Loucy (cell line): ENCODE measurements around the gene ANKRD35.

ENCODE experiments used
- H2AFZ ChIP-seq: fragments of 200-600 bp; sonication (generic); 2 replicates; pipeline ENCODE4 v1.6.0; 2016; ENCODE audit warnings: antibody characterized with exemption, mild to moderate bottlenecking, low read length, moderate library complexity
- H3F3A ChIP-seq: fragments of 200-600 bp; 2 replicates; pipeline ENCODE4 v1.6.0; 2016; ENCODE audit warnings: antibody characterized with exemption, low read depth, mild to moderate bottlenecking
- H3K27me3 ChIP-seq: fragments of 200-600 bp; sonication (generic); 2 replicates; pipeline ENCODE4 v1.6.1; 2014; ENCODE audit warnings: low read length, mild to moderate bottlenecking; ENCODE audit not compliant: insufficient read depth, poor library complexity, severe bottlenecking
- H3K36me3 ChIP-seq: fragments of 200-600 bp; sonication (generic); 2 replicates; pipeline ENCODE4 v1.6.1; 2016; ENCODE audit warnings: low read length; ENCODE audit not compliant: insufficient read depth
- H3K4me1 ChIP-seq: fragments of 200-600 bp; sonication (generic); 2 replicates; pipeline ENCODE4 v1.5.1; 2014; ENCODE audit warnings: low read length, mild to moderate bottlenecking; ENCODE audit not compliant: insufficient read depth, poor library complexity, severe bottlenecking
- H3K4me2 ChIP-seq: fragments of 200-600 bp; sonication (generic); 2 replicates; pipeline ENCODE4 v1.6.0; 2014; ENCODE audit warnings: antibody characterized with exemption, low read length, low read depth, mild to moderate bottlenecking; ENCODE audit not compliant: poor library complexity, severe bottlenecking
- H3K4me3 ChIP-seq: fragments of 200-600 bp; sonication (generic); 2 replicates; pipeline ENCODE4 v1.5.1; 2014; ENCODE audit warnings: low read length, mild to moderate bottlenecking, mixed read lengths; ENCODE audit not compliant: poor library complexity, severe bottlenecking
- H3K79me2 ChIP-seq: fragments of 200-600 bp; sonication (generic); 2 replicates; pipeline ENCODE4 v1.6.1; 2014; ENCODE audit warnings: low read length; ENCODE audit not compliant: insufficient read depth
- H3K9ac ChIP-seq: fragments of 200-600 bp; sonication (generic); 2 replicates; pipeline ENCODE4 v1.6.0; 2014; ENCODE audit warnings: mild to moderate bottlenecking, low read depth, low read length, moderate library complexity; ENCODE audit not compliant: poor library complexity, severe bottlenecking
- H3K9me2 ChIP-seq: fragments of 200-600 bp; sonication (generic); replicated peaks from 2 replicates; pipeline ENCODE4 v1.6.1; 2016; ENCODE audit warnings: low read depth, low read length, mixed read lengths
- H3K9me3 ChIP-seq: fragments of 200-600 bp; sonication (generic); 2 replicates; pipeline ENCODE4 v1.6.1; 2014; ENCODE audit warnings: mild to moderate bottlenecking, antibody characterized with exemption, low read length, low read depth; ENCODE audit not compliant: insufficient read depth
- H4K20me1 ChIP-seq: fragments of 200-600 bp; sonication (generic); 2 replicates; pipeline ENCODE4 v1.6.0; 2014; ENCODE audit warnings: antibody characterized with exemption, low read length, mild to moderate bottlenecking; ENCODE audit not compliant: insufficient read depth, poor library complexity, severe bottlenecking
- EZH2phosphoT487 ChIP-seq: fragments of 200-600 bp; IDR thresholded peaks from 2 replicates; pipeline ENCODE4 v1.6.1; 2018; ENCODE audit warnings: antibody characterized with exemption, mild to moderate bottlenecking, moderate library complexity, borderline replicate concordance
- TF ChIP-seq, protein P1 (sequence below): fragments of 200-600 bp; sonication (generic); conservative IDR thresholded peaks from 2 replicates; pipeline ENCODE4 v1.5.1; 2014; ENCODE audit warnings: mild to moderate bottlenecking, antibody characterized with exemption, low read length

The ANKRD35 gene

DNA sequence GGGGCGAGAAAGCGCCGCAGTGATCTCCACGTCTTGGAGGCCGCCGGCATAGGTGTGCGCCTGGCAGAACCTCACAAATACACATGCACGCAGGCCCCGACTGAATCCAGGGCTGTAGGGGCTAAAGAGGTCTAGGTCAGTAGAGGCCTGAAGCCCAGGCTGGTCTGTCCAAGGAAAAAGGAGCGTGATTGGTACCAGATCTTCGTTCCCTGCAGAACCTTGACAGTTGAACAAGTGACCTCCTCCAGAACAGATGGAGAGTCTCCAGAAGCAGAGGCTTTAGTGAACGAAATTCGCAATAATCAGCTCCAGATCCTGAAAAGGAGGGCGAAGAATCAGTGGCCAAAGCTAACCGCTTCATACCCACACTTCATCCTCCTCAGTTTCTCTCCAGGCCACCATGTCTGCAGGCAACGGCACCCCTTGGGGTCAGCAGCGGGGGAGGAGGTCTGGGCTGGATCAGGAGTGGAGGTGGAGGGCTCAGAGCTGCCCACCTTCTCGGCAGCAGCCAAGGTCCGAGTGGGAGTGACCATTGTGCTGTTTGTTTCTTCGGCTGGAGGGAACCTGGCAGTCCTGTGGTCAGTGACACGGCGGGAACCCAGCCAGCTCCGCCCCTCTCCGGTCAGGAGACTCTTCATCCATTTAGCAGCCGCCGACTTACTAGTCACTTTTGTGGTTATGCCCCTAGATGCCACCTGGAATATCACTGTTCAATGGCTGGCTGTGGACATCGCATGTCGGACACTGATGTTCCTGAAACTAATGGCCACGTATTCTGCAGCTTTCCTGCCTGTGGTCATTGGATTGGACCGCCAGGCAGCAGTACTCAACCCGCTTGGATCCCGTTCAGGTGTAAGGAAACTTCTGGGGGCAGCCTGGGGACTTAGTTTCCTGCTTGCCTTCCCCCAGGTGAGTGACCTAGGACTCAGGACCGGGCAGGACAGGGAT is 33.6 kb upstream of the ANKRD35 start:
- Histone ChIP-seq H3K4me2 (peak overlapping the region; percentile 86), H3K9me2 (no peaks in the 10 kb centered on the region), H3K4me3 (peak overlapping the region; percentile 99), H3F3A (0 out of 2 replicates have a peak, but pooled peaks cover 9% of the 10 kb centered on the region), H3K27me3 (no peaks in the 10 kb centered on the region), H3K79me2 (peaks cover 12% of the 10 kb centered on the region; the same call in 1 of the 2 replicates), H2AFZ (peak overlapping the region; percentile 95), H3K9ac (peak overlapping the region; percentile 85), H4K20me1 (no peaks in the 10 kb centered on the region), H3K4me1 (peaks cover 14% of the 10 kb centered on the region), H3K36me3 (no peaks in the 10 kb centered on the region), H3K9me3 (no peaks in the 10 kb centered on the region)
- TF ChIP-seq, protein P1, sequence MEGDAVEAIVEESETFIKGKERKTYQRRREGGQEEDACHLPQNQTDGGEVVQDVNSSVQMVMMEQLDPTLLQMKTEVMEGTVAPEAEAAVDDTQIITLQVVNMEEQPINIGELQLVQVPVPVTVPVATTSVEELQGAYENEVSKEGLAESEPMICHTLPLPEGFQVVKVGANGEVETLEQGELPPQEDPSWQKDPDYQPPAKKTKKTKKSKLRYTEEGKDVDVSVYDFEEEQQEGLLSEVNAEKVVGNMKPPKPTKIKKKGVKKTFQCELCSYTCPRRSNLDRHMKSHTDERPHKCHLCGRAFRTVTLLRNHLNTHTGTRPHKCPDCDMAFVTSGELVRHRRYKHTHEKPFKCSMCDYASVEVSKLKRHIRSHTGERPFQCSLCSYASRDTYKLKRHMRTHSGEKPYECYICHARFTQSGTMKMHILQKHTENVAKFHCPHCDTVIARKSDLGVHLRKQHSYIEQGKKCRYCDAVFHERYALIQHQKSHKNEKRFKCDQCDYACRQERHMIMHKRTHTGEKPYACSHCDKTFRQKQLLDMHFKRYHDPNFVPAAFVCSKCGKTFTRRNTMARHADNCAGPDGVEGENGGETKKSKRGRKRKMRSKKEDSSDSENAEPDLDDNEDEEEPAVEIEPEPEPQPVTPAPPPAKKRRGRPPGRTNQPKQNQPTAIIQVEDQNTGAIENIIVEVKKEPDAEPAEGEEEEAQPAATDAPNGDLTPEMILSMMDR: no peak
- no peak for TF ChIP-seq EZH2phosphoT487

- Histone ChIP-seq H2AFZ (peak within 1 kb of the TSS; percentile 95), H3K4me3 (peak within 1 kb of the TSS; percentile 99), H3K79me2 (peaks cover 12% of the 10 kb centered on the region; the same call in 1 of the 2 replicates), H3K4me2 (peak within 1 kb of the TSS; percentile 86), H3K4me1 (peaks cover 14% of the 10 kb centered on the region), H3K27me3 (no peaks in the 10 kb centered on the region), H3K9me2 (no peaks in the 10 kb centered on the region), H3K9ac (peak within 1 kb of the TSS; percentile 85), H3K36me3 (no peaks in the 10 kb centered on the region), H3K9me3 (no peaks in the 10 kb centered on the region), H4K20me1 (no peaks in the 10 kb centered on the region), H3F3A (0 out of 2 replicates have a peak, but pooled peaks cover 9% of the 10 kb centered on the region)
- TF ChIP-seq, protein P1: no peak
- TF ChIP-seq EZH2phosphoT487: no peak
These were observed 32.7 kb upstream of the ANKRD35 start, which contains the start of gene PEX11B for GRCh38 chr1:145918144-145918991. Gene PEX11B, minus strand, starts transcription at chr1:145918717. Its CDS starts 29 bp downstream, at chr1:145918688.

DNA sequence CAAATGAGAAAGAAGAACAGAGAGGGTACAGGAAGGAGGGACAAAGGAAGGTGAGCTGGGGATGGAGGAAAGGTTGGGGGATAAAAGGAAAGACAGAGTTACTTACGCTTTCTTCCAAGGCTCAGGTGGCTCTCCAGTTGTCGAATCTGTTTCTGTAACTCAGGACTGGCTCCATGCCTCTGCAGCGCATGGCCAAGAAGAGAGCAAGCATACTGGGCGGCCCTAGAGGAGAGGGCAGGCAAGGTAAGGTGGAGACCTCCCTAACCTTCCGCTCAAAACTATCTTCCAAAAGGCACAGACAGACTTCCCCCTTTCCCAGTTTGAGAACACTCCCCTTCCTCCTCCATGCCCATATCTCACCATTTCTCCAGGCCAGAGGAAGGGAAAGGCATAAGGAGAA is 31.9 kb upstream of the ANKRD35 start:
- TF ChIP-seq, protein P1: no peak
- TF ChIP-seq EZH2phosphoT487: no peak
- H2AFZ ChIP-seq: no peak overlapping the region
- no peaks in the 10 kb centered on the region for H3K36me3 ChIP-seq

More for the DNA sequence above, 31.9 kb upstream of the ANKRD35 start:
- peak overlapping the region; percentile 86 for H3K4me2 ChIP-seq
- peak overlapping the region; percentile 99 for H3K4me3 ChIP-seq
- H3K9ac ChIP-seq: peak overlapping the region; percentile 85
- peaks cover 12% of the 10 kb centered on the region; the same call in 1 of the 2 replicates for H3K79me2 ChIP-seq
- no peaks in the 10 kb centered on the region for H4K20me1 ChIP-seq
- peaks cover 14% of the 10 kb centered on the region for H3K4me1 ChIP-seq
- no peaks in the 10 kb centered on the region for H3K27me3 ChIP-seq
- 0 out of 2 replicates have a peak, but pooled peaks cover 9% of the 10 kb centered on the region for H3F3A ChIP-seq
- H3K9me3 ChIP-seq: no peaks in the 10 kb centered on the region
- H3K9me2 ChIP-seq: no peaks in the 10 kb centered on the region
